ENCODE data around the gene MERTK.

- TF ChIP-seq CTCF (conservative IDR thresholded peaks at IDR 0.05; ENCODE audit: low read depth, low read length) (no peak), EZH2 (IDR thresholded peaks at IDR 0.05; ENCODE audit: low read length, unreplicated experiment) (no peak)
Measured at GRCh38 chr2:111994042-111994441, 95.6 kb downstream of the MERTK start.
